ENCODE data around the gene NOLC1. TPM values are rescaled to one million over a fixed set of nuclear protein-coding genes. Genes with fewer than 3 reads are reported as not detected.

The NOLC1 gene
- 10 to 100 TPM; 16.0 to 60.2 (median 27.3) TPM for total RNA-seq
- long read RNA-seq, partial matches to known transcripts = 1 of 2 reads
- long read RNA-seq, other reads (novel, unspliced or antisense) = 1 of 2 reads

- H3K4me3 ChIP-seq = peak within 1 kb of the TSS; percentile 80 to 93 (median 81)
- no peaks in the 10 kb centered on the region for H3K9me3 ChIP-seq
- H3K27ac ChIP-seq = peak within 1 kb of the TSS; percentile 64 to 87 (median 69)
- ATAC-seq (peak; percentile 94 to 98 (median 98)), DNase-seq (peak; percentile 98 to 99 (median 99))
- no peaks in the 10 kb centered on the region for H3K27me3 ChIP-seq
- TF ChIP-seq POLR2A (IDR thresholded peaks at IDR 0.05) = peak; percentile 73
- TF ChIP-seq, protein P1, sequence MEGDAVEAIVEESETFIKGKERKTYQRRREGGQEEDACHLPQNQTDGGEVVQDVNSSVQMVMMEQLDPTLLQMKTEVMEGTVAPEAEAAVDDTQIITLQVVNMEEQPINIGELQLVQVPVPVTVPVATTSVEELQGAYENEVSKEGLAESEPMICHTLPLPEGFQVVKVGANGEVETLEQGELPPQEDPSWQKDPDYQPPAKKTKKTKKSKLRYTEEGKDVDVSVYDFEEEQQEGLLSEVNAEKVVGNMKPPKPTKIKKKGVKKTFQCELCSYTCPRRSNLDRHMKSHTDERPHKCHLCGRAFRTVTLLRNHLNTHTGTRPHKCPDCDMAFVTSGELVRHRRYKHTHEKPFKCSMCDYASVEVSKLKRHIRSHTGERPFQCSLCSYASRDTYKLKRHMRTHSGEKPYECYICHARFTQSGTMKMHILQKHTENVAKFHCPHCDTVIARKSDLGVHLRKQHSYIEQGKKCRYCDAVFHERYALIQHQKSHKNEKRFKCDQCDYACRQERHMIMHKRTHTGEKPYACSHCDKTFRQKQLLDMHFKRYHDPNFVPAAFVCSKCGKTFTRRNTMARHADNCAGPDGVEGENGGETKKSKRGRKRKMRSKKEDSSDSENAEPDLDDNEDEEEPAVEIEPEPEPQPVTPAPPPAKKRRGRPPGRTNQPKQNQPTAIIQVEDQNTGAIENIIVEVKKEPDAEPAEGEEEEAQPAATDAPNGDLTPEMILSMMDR (IDR thresholded peaks at IDR 0.05) = no peak
- intact Hi-C loops (cut with DNase I) = no loop called here
- H3K4me1 ChIP-seq = peaks cover 0 to 28% (median 8%) of the 10 kb centered on the region in 4 donors
- H3K36me3 ChIP-seq = peaks cover 0 to 24% (median 9%) of the 10 kb centered on the region in 4 donors
- 13% methylated on average over 24 of the region's 59 CpGs for WGBS (ENCODE audit: insufficient coverage, low coverage, low lambda C conversion rate, missing lambda C conversion rate)
These were observed at the start of gene NOLC1 for GRCh38 chr10:102151774-102152544. Gene NOLC1 (plus strand): TSS chr10:102152389. CDS start chr10:102152411, 22 bp downstream.

DNA sequence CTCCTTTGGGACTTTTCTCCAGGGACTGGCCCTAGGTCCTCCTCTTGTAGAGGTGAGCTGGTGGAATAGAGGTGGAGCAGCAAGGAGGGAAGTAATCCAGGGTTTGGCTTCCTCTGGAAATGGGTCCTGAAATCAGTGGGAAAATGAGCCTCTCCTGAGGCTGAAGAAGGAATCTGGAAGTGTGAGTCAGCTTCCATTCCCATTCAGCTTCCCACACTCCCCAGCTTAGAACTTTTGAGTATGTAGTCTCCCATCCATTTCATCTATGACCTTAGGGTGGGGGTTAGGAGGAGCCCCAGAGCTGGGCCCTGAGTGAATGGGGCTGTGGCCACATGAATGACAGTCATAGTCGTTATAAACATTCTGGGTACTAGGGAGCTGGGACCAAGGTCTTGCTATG is 49.8 kb upstream of the NOLC1 start:
- DNase-seq (no peak), ATAC-seq (no peak)
- H3K27me3 ChIP-seq = no peaks in the 10 kb centered on the region
- WGBS (ENCODE audit: insufficient coverage, low coverage, low lambda C conversion rate, missing lambda C conversion rate) = no CpG with 5 or more reads among the region's 1 CpG
- no peaks in the 10 kb centered on the region for H3K36me3 ChIP-seq
- no peaks in the 10 kb centered on the region for H3K4me1 ChIP-seq
- no peak overlapping the region for H3K4me3 ChIP-seq
- H3K9me3 ChIP-seq = no peaks in the 10 kb centered on the region
- intact Hi-C loops (cut with DNase I) = no loop called here
- H3K27ac ChIP-seq = no peak overlapping the region
- TF ChIP-seq, protein P1 (IDR thresholded peaks at IDR 0.05) = no peak
- no peak for TF ChIP-seq POLR2A (IDR thresholded peaks at IDR 0.05)

GRCh38 chr10:102106998-102107397 is 45.2 kb upstream of the NOLC1 start:
- WGBS (ENCODE audit: insufficient coverage, low coverage, low lambda C conversion rate, missing lambda C conversion rate) = no CpG with 5 or more reads among the region's 2 CpGs
- Histone ChIP-seq H3K27me3 (no peaks in the 10 kb centered on the region), H3K27ac (no peak overlapping the region), H3K9me3 (no peaks in the 10 kb centered on the region), H3K4me1 (no peaks in the 10 kb centered on the region), H3K4me3 (no peak overlapping the region), H3K36me3 (peaks cover 0 to 38% (median 22%) of the 10 kb centered on the region in 4 donors)
- ATAC-seq = no peak
- intact Hi-C loops (cut with DNase I) = no loop called here
- TF ChIP-seq, protein P1 (IDR thresholded peaks at IDR 0.05) = no peak
- TF ChIP-seq POLR2A (IDR thresholded peaks at IDR 0.05) = no peak
- DNase-seq = peak in 1 of 3 donors; percentile 8

DNA sequence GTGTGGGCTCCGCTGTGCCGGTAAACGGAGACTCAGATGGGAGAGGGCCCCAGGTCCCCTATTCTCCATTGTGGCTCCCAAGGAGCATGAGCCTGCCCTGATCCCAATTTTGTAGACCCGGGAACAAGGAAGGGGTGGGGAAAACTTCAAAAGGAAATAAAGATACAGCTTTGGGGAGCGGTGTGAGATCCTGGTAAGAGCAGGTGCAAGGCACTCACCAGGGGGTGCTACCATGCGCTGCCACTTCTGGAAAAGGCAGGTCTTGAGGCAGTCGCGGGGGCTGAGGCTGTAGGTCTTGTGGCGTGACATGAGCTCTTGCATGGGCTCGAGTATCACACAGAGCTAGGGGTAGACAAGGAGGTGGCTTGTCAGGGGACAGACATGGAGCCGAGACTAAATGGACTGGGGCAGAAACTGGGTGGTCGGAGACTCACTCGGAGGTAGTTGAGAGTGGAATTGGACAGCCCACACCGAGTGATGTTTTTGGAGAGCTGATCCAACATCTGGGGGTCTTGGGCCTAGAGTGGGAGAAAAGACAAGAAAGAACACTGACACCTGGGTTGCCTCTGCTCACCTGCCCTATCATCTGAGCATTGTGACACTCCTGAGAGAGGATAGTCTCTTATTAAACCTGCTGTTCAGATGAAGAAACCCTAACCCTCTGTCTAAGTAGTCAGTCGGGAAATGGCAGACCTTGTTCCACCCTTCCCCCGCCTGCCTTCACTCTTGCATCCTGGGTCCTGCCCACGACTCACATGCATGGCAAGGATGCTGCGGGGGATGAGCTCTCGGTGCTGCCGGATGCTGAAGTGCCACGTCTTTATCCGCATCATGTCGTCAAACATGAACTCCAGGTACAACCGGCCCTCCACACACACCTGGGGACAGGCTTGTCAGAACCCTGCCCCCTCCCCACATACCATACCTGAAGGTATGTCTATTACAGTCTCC is 42.7 kb upstream of the NOLC1 start:
- no peak overlapping the region for H3K4me3 ChIP-seq
- no peak for ATAC-seq
- intact Hi-C loops (cut with DNase I) = no loop called here
- H3K27ac ChIP-seq = no peak overlapping the region
- H3K9me3 ChIP-seq = no peaks in the 10 kb centered on the region
- peaks cover 0 to 38% (median 22%) of the 10 kb centered on the region in 4 donors for H3K36me3 ChIP-seq
- H3K4me1 ChIP-seq = peaks cover 0 to 13% (median 0%) of the 10 kb centered on the region in 4 donors
- no peaks in the 10 kb centered on the region for H3K27me3 ChIP-seq
- 93% methylated on average over 15 of the region's 24 CpGs for WGBS (ENCODE audit: insufficient coverage, low coverage, low lambda C conversion rate, missing lambda C conversion rate)
- no peak for DNase-seq
- TF ChIP-seq, protein P1 (IDR thresholded peaks at IDR 0.05) = no peak
- TF ChIP-seq POLR2A (IDR thresholded peaks at IDR 0.05) = no peak

Measured in right lobe of liver (tissue), 6 donors.